Prostate gland (tissue), 2 donors: ENCODE data around the gene SMAP2. TPM values are rescaled to one million over a fixed set of nuclear protein-coding genes. Genes with fewer than 3 reads are reported as not detected.

Experiments used
- DNase-seq: peaks from one replicate; pipeline ENCODE4 v3.0.0-alpha.2; 2019; ENCODE audit warnings: low spot score
- H3K27ac ChIP-seq, 2 donors: fragments of 200-600 bp; sonication (generic); 2 replicates each; pipeline ENCODE4 v1.5.1; 2017 to 2019
- H3K27me3 ChIP-seq: fragments of 200-600 bp; sonication (generic); replicated peaks from 2 replicates; pipeline ENCODE4 v1.5.1; 2019; ENCODE audit not compliant: insufficient read depth
- H3K36me3 ChIP-seq, 2 donors: fragments of 200-600 bp; sonication (generic); 1 replicate in 1 of 2; 2 replicates in 1 of 2; pipeline versions ENCODE4 v1.5.1 to v1.8.1; 2017 to 2019
- H3K4me1 ChIP-seq: fragments of 200-600 bp; sonication (generic); replicated peaks from 2 replicates; pipeline ENCODE4 v1.5.1; 2019
- H3K4me3 ChIP-seq, 2 donors: fragments of 200-600 bp; sonication (generic); 2 replicates each; pipeline ENCODE4 v1.5.1; 2017 to 2019
- H3K9me3 ChIP-seq: fragments of 200-600 bp; sonication (generic); 2 replicates; pipeline ENCODE4 v1.5.1; 2017
- CTCF ChIP-seq, 4 experiments: fragments of 200-600 bp in 2 of 4; fragments of 450-650 bp in 2 of 4; sonication (generic) in 2 of 4; IDR thresholded peaks; 1 replicate in 3 of 4; 2 replicates in 1 of 4; pipeline ENCODE4 v1.5.1; 2016 to 2019; ENCODE audit warnings: antibody characterized with exemption in 4 of 4, mild to moderate bottlenecking in 2 of 4, moderate library complexity in 2 of 4
- POLR2A ChIP-seq: fragments of 450-650 bp; IDR thresholded peaks from one replicate; pipeline ENCODE4 v1.6.1; 2016; ENCODE audit warnings: antibody characterized with exemption, mild to moderate bottlenecking
- POLR2AphosphoS5 ChIP-seq: sonication (generic); formaldehyde crosslinking; IDR thresholded peaks from one replicate; pipeline ENCODE4 v1.6.1; 2017; ENCODE audit warnings: antibody characterized with exemption
- WGBS: methylation state at CpG from one replicate; pipeline ENCODE4 v1.1.5; 2018; 5-methylcytosine and 5-hydroxymethylcytosine counted together
- intact Hi-C: fragments of 100-400 bp; cut with DNase I; formaldehyde crosslinking; loops from one replicate; pipeline ENCODE4 v1.14.2; 2022
- total RNA-seq, 2 donors: library from RNA; depleted of rRNA; stranded (reverse); fragments of >200 nt; gene quantifications; one replicate each; pipeline ENCODE4 v1.1.0, GENCODE V29; 2016

Gene SMAP2
- total RNA-seq, 2 donors from 2014 or later, result 22.0 to 39.6 TPM

- WGBS, result 54% methylated on average over 2 of the region's 2 CpGs
- Histone ChIP-seq H3K4me1 (no peaks in the 10 kb centered on the region), H3K27ac (no peak overlapping the region), H3K27me3 (no peaks in the 10 kb centered on the region), H3K4me3 (no peak overlapping the region), H3K9me3 (no peaks in the 10 kb centered on the region), H3K36me3 (no peaks in the 10 kb centered on the region)
- intact Hi-C loops, result no loop called here
- TF ChIP-seq POLR2A, result no peak
- TF ChIP-seq CTCF (IDR thresholded peaks at IDR 0.05), result no peak
- TF ChIP-seq POLR2AphosphoS5, result no peak
- no peak for DNase-seq
Observed at GRCh38 chr1:40351124-40351523, 22.4 kb upstream of the SMAP2 start.

- Histone ChIP-seq H3K4me1 (no peaks in the 10 kb centered on the region), H3K27ac (no peak overlapping the region), H3K4me3 (no peak overlapping the region), H3K36me3 (no peaks in the 10 kb centered on the region), H3K9me3 (no peaks in the 10 kb centered on the region), H3K27me3 (no peaks in the 10 kb centered on the region)
- intact Hi-C loops, result no loop called here
- TF ChIP-seq POLR2A (no peak), POLR2AphosphoS5 (no peak), CTCF (IDR thresholded peaks at IDR 0.05) (no peak)
- 86% methylated on average over 3 of the region's 3 CpGs for WGBS
- DNase-seq, result no peak
Observed at GRCh38 chr1:40352126-40352525, 21.4 kb upstream of the SMAP2 start.

- intact Hi-C loops, result no loop called here
- TF ChIP-seq CTCF (IDR thresholded peaks at IDR 0.05), result no peak
- TF ChIP-seq POLR2AphosphoS5, result no peak
- no peak for TF ChIP-seq POLR2A
- Histone ChIP-seq H3K4me1 (no peaks in the 10 kb centered on the region), H3K36me3 (no peaks in the 10 kb centered on the region), H3K9me3 (no peaks in the 10 kb centered on the region), H3K27me3 (no peaks in the 10 kb centered on the region), H3K4me3 (no peak overlapping the region), H3K27ac (no peak overlapping the region)
- DNase-seq, result no peak
- WGBS, result 89% methylated on average over 3 of the region's 3 CpGs
Observed at GRCh38 chr1:40353082-40353481, 20.4 kb upstream of the SMAP2 start.

GRCh38 chr1:40357625-40358024 is 15.9 kb upstream of the SMAP2 start:
- Histone ChIP-seq H3K4me1 (no peaks in the 10 kb centered on the region), H3K4me3 (no peak overlapping the region), H3K36me3 (no peaks in the 10 kb centered on the region), H3K9me3 (no peaks in the 10 kb centered on the region), H3K27ac (no peak overlapping the region), H3K27me3 (no peaks in the 10 kb centered on the region)
- TF ChIP-seq POLR2A, result no peak
- TF ChIP-seq POLR2AphosphoS5, result no peak
- no peak for DNase-seq
- intact Hi-C loops, result no loop called here

- H3K27me3 ChIP-seq, result no peaks in the 10 kb centered on the region
- TF ChIP-seq CTCF (IDR thresholded peaks at IDR 0.05) (no peak), POLR2AphosphoS5 (no peak), POLR2A (no peak)
- no peak for DNase-seq
- H3K27ac ChIP-seq, result no peak overlapping the region
- intact Hi-C loops, result no loop called here
- no peaks in the 10 kb centered on the region for H3K4me1 ChIP-seq
- no peaks in the 10 kb centered on the region for H3K9me3 ChIP-seq
- no peak overlapping the region for H3K4me3 ChIP-seq
- H3K36me3 ChIP-seq, result no peaks in the 10 kb centered on the region
Observed at GRCh38 chr1:40360631-40361030, 12.9 kb upstream of the SMAP2 start.
